Psoas muscle (tissue), 8 donors: ENCODE data around the gene DCLK3. TPM values are rescaled to one million over a fixed set of nuclear protein-coding genes. Genes with fewer than 3 reads are reported as not detected.

Experiments used
- ATAC-seq, 4 donors: fragments of 200-7000 bp; cut with Tn5 transposase; one replicate each; pipeline ENCODE4 v1.9.1; 2020; ENCODE audit warnings: moderate library complexity in 3 of 4, mild to moderate bottlenecking in 2 of 4
- DNase-seq, 2 donors: peaks; one replicate each; pipeline ENCODE4 v3.0.0-alpha.2; 2020
- H3K27ac ChIP-seq: fragments of 200-600 bp; one replicate; pipeline ENCODE4 v1.8.0; 2022
- H3K27me3 ChIP-seq, 3 donors: fragments of 200-600 bp in 1 of 3; one replicate each; pipeline versions ENCODE4 v1.6.1 to v1.8.0; 2013 to 2022; ENCODE audit warnings: low read length in 2 of 3, mild to moderate bottlenecking in 2 of 3, moderate library complexity in 1 of 3; ENCODE audit not compliant: insufficient read depth in 3 of 3
- H3K36me3 ChIP-seq, 2 donors: fragments of 200-600 bp in 1 of 2; one replicate each; pipeline versions ENCODE4 v1.6.1 to v1.8.0; 2013 to 2022; ENCODE audit warnings: low read depth in 1 of 2, mild to moderate bottlenecking in 1 of 2, moderate library complexity in 1 of 2; ENCODE audit not compliant: insufficient read depth in 1 of 2
- H3K4me1 ChIP-seq: fragments of 200-600 bp; one replicate; pipeline ENCODE4 v1.8.0; 2022
- H3K4me3 ChIP-seq: fragments of 200-600 bp; one replicate; pipeline ENCODE4 v1.8.0; 2022; ENCODE audit warnings: mild to moderate bottlenecking
- H3K9me3 ChIP-seq: fragments of 200-600 bp; one replicate; pipeline ENCODE4 v1.8.0; 2022
- CTCF ChIP-seq: fragments of 200-600 bp; IDR thresholded peaks from one replicate; pipeline ENCODE4 v1.8.0; 2022; ENCODE audit warnings: antibody characterized with exemption
- WGBS, 3 donors: extraction: QIAGEN DNeasy Blood & Tissue Kit; methylation state at CpG; one replicate each; pipeline versions ENCODE4 v1.1.6 to v1.1.7; 2013; 5-methylcytosine and 5-hydroxymethylcytosine counted together
- intact Hi-C, 2 donors: fragments of 100-400 bp; cut with DNase I; formaldehyde crosslinking; loops; one replicate each; pipeline versions ENCODE4 v1.11.0 to v1.14.2; 2022
- polyA plus RNA-seq, 3 donors: library from polyadenylated mRNA; stranded (reverse); fragments of 200-250 nt; gene quantifications; one replicate each; pipeline ENCODE4 v1.2.3, GENCODE V29; 2013
- total RNA-seq, 4 donors: library from RNA; stranded (reverse); fragmentation: NEBNext Ultra II Directional in 2 of 4; extraction: Animal tissue kit (Norgen Biotek cat#: 25700) in 2 of 4; gene quantifications; one replicate each; pipeline versions ENCODE4 v1.2.1 to v1.2.4, GENCODE V29; 2021 to 2023
- donor health status: healthy with polysubstance abuse.
- donor health status: DM: no; HTN: no; CAD: no; lungs with moderate emphysema.
- donor health status: Bipolar disorder and iron deficiency.
- donor health status: healthy.
- donor health status: DM: yes; HTN: yes; CAD: no.
- donor health status: DM: no; HTN: no; CAD: no.
- donor health status: DM: no; HTN: no; CAD: no.
- donor health status: DM: yes; HTN: yes; CAD: no.

The DCLK3 gene
- total and polyA plus RNA-seq, 7 donors: 0.34 to 1.7 (median 0.54) TPM

DNA sequence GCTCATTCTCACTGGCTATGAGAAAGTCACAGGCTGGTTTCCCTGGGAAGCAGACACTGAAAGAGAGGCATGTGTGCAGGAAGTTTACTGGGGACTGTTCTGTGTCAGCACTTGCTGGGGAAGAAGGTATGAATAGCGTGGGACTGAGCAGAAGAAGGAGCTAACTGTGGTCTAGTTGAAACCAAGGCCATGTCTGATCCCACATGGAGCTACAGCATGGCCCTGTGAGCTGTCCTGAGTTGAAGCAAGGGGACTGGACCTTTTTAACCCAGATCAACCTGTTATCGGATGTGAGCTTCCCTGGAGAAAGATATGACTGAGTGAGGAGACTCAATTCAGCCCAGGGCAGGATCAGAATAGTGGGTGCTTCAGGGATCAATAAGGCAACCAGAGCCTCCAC is 53.7 kb downstream of the DCLK3 start:
- no peak for DNase-seq
- no peak overlapping the region for H3K4me3 ChIP-seq
- no peaks in the 10 kb centered on the region for H3K27me3 ChIP-seq
- no peaks in the 10 kb centered on the region for H3K36me3 ChIP-seq
- WGBS, 3 donors: 58 to 91% (median 62%) methylated on average over 2 of the region's 2 CpGs
- ATAC-seq: no peak
- TF ChIP-seq CTCF: no peak
- H3K27ac ChIP-seq: no peak overlapping the region
- intact Hi-C loops: no loop called here
- H3K9me3 ChIP-seq: no peaks in the 10 kb centered on the region
- H3K4me1 ChIP-seq: no peaks in the 10 kb centered on the region

- Histone ChIP-seq H3K9me3 (no peaks in the 10 kb centered on the region), H3K4me1 (no peaks in the 10 kb centered on the region), H3K27me3 (no peaks in the 10 kb centered on the region), H3K36me3 (no peaks in the 10 kb centered on the region), H3K4me3 (no peak overlapping the region), H3K27ac (no peak overlapping the region)
- WGBS, 3 donors: 79 to 83% (median 80%) methylated on average over 6 of the region's 6 CpGs
- no peak for TF ChIP-seq CTCF
- DNase-seq (no peak), ATAC-seq (no peak)
- intact Hi-C loops: loop anchor here in 1 of 2 donors (10.0 kb wide), 1 partner anchor 575 kb away; no protein-coding TSS in a partner anchor
Observed at GRCh38 chr3:36709826-36710365, 54.5 kb downstream of the DCLK3 start.

DNA sequence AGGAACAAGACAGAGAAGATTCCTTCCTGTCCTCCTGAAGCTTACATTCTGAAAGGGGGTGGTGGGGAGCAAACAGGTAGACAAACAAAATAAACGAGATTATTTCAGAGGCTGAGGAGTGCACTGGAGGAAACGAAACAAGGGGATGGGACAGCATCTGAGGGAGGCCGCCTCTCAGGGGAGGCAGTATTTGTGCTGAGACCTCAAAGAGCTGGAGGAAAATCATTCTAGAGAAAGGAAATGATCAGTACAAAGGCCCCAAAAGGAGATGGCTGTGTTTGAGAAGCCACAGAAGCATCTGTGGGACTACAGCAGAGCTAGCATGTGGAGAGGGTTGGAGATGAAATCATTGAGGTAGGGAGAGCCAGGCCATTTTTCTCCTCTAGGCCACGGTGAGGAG is 55.1 kb downstream of the DCLK3 start:
- WGBS, 3 donors: 79 to 85% (median 81%) methylated on average over 4 of the region's 4 CpGs
- DNase-seq (no peak), ATAC-seq (no peak)
- Histone ChIP-seq H3K27ac (no peak overlapping the region), H3K36me3 (no peaks in the 10 kb centered on the region), H3K4me1 (no peaks in the 10 kb centered on the region), H3K27me3 (no peaks in the 10 kb centered on the region), H3K9me3 (no peaks in the 10 kb centered on the region), H3K4me3 (no peak overlapping the region)
- no peak for TF ChIP-seq CTCF
- intact Hi-C loops: loop anchor here in 1 of 2 donors (10.0 kb wide), 1 partner anchor 574 kb away; no protein-coding TSS in a partner anchor

- intact Hi-C loops: loop anchor here in 1 of 2 donors (10.0 kb wide), 1 partner anchor 573 kb away; no protein-coding TSS in a partner anchor
- Histone ChIP-seq H3K27ac (no peak overlapping the region), H3K4me3 (no peak overlapping the region), H3K27me3 (no peaks in the 10 kb centered on the region), H3K9me3 (no peaks in the 10 kb centered on the region), H3K36me3 (no peaks in the 10 kb centered on the region), H3K4me1 (no peaks in the 10 kb centered on the region)
- DNase-seq (no peak), ATAC-seq (no peak)
- no peak for TF ChIP-seq CTCF
- WGBS, 3 donors: 51 to 59% (median 57%) methylated on average over 6 of the region's 6 CpGs
Observed at GRCh38 chr3:36707623-36708409, 56.5 kb downstream of the DCLK3 start.
